Cardiac muscle cell (in vitro differentiated cells and primary cell): Measurements from ENCODE around the gene PCNX1. TPM values are rescaled to one million over a fixed set of nuclear protein-coding genes. Genes with fewer than 3 reads are reported as not detected.

Experiments
- DNase-seq, 2 donors: peaks; one replicate each; pipeline versions ENCODE4 v3.0.0 to v3.0.0-alpha.2; 2010 to 2017; ENCODE audit warnings: low read depth in 1 of 2, low spot score in 1 of 2
- H3K27ac ChIP-seq: fragments of 200-600 bp; sonication (generic); 2 replicates; pipeline ENCODE4 v1.5.1; 2016
- H3K27me3 ChIP-seq: fragments of 200-600 bp; sonication (generic); 2 replicates; pipeline ENCODE4 v1.6.0; 2016; ENCODE audit warnings: control low read depth
- H3K36me3 ChIP-seq: fragments of 200-600 bp; sonication (generic); 2 replicates; pipeline ENCODE4 v1.5.1; 2016; ENCODE audit warnings: control low read depth
- H3K4me1 ChIP-seq: fragments of 200-600 bp; sonication (generic); 2 replicates; pipeline ENCODE4 v1.8.1; 2017; ENCODE audit warnings: low read depth, mild to moderate bottlenecking, mixed run types
- H3K4me3 ChIP-seq: fragments of 200-600 bp; sonication (generic); 2 replicates; pipeline ENCODE4 v1.5.1; 2016; ENCODE audit warnings: mild to moderate bottlenecking
- H3K9me3 ChIP-seq: fragments of 200-600 bp; sonication (generic); 2 replicates; pipeline ENCODE4 v1.5.1; 2017; ENCODE audit warnings: low read depth, mild to moderate bottlenecking, control low read depth
- CTCF ChIP-seq: IDR thresholded peaks from 2 replicates; pipeline ENCODE4 v1.5.1; 2012; ENCODE audit warnings: low read depth, mild to moderate bottlenecking, low read length
- polyA plus RNA-seq: library from polyadenylated mRNA; unstranded; fragments of >200 nt; fragmentation: Nextera tagmentation; extraction: Ambion mirVana; gene quantifications from 2 replicates; pipeline ENCODE4 v1.2.1, GENCODE V29; 2016
- total RNA-seq: library from RNA; depleted of rRNA; stranded (reverse); fragments of >200 nt; gene quantifications from 2 replicates; pipeline ENCODE4 v1.2.3, GENCODE V29; 2016

Gene PCNX1
- total and polyA plus RNA-seq, 2 experiments from 2014 or later = 20.1 to 45.4 TPM

- Histone ChIP-seq H3K9me3 (no peaks in the 10 kb centered on the region), H3K4me1 (peaks cover 14% of the 10 kb centered on the region), H3K4me3 (no peak overlapping the region), H3K27me3 (no peaks in the 10 kb centered on the region), H3K27ac (no peak overlapping the region), H3K36me3 (no peaks in the 10 kb centered on the region)
- no peak for TF ChIP-seq CTCF
- DNase-seq = no peak
Measured at GRCh38 chr14:70921669-70922068, 14.4 kb downstream of the PCNX1 start.

GRCh38 chr14:70924521-70924920 is 17.3 kb downstream of the PCNX1 start:
- Histone ChIP-seq H3K36me3 (no peaks in the 10 kb centered on the region), H3K4me1 (peaks cover 7% of the 10 kb centered on the region), H3K27ac (no peak overlapping the region), H3K4me3 (no peak overlapping the region), H3K27me3 (no peaks in the 10 kb centered on the region), H3K9me3 (no peaks in the 10 kb centered on the region)
- TF ChIP-seq CTCF = no peak
- DNase-seq = no peak

- DNase-seq = no peak
- Histone ChIP-seq H3K36me3 (no peaks in the 10 kb centered on the region), H3K4me3 (no peak overlapping the region), H3K27me3 (no peaks in the 10 kb centered on the region), H3K9me3 (no peaks in the 10 kb centered on the region), H3K27ac (peak overlapping the region; percentile 24), H3K4me1 (no peaks in the 10 kb centered on the region)
- TF ChIP-seq CTCF = no peak
Measured at GRCh38 chr14:70926235-70926830, 19.1 kb downstream of the PCNX1 start.

- TF ChIP-seq CTCF = no peak
- no peak overlapping the region for H3K4me3 ChIP-seq
- DNase-seq = no peak
- H3K4me1 ChIP-seq = peaks cover 4% of the 10 kb centered on the region
- no peak overlapping the region for H3K27ac ChIP-seq
- no peaks in the 10 kb centered on the region for H3K27me3 ChIP-seq
- no peaks in the 10 kb centered on the region for H3K36me3 ChIP-seq
- H3K9me3 ChIP-seq = no peaks in the 10 kb centered on the region
Measured at GRCh38 chr14:70931008-70931407, 23.7 kb downstream of the PCNX1 start.

- no peak for TF ChIP-seq CTCF
- H3K4me1 ChIP-seq = peaks cover 4% of the 10 kb centered on the region
- H3K4me3 ChIP-seq = no peak overlapping the region
- no peaks in the 10 kb centered on the region for H3K9me3 ChIP-seq
- no peaks in the 10 kb centered on the region for H3K36me3 ChIP-seq
- H3K27me3 ChIP-seq = no peaks in the 10 kb centered on the region
- peak in 1 of 2 donors; percentile 72 for DNase-seq
- H3K27ac ChIP-seq = peak overlapping the region; percentile 74
Measured at GRCh38 chr14:70934084-70934483, 26.8 kb downstream of the PCNX1 start.
